Activated CD4-positive, alpha-beta T cell treated with anti-CD3 and anti-CD28 coated beads, Interleukin-10, Interleukin-2, amounts not matched to agents 100 ng/mL and 50 ng/mL, durations not matched to agents 16 hours and 8 hours (primary cell): Measurements from ENCODE around the gene AAR2.

Experiments
- DNase-seq: peaks from one replicate; pipeline ENCODE4 v3.0.0-alpha.2; 2020

The AAR2 gene

GRCh38 chr20:36218380-36219064 lies 17.8 kb upstream of the AAR2 start:
- no peak for DNase-seq

- no peak for DNase-seq
Observed at GRCh38 chr20:36219671-36220220, 16.5 kb upstream of the AAR2 start.

- DNase-seq = no peak
Observed at GRCh38 chr20:36225666-36226065, 10.6 kb upstream of the AAR2 start.

- no peak for DNase-seq
Observed at GRCh38 chr20:36228770-36229169, 7.5 kb upstream of the AAR2 start.

GRCh38 chr20:36230019-36230418 lies 6.3 kb upstream of the AAR2 start:
- DNase-seq = peak; percentile 13

- no peak for DNase-seq
Observed at GRCh38 chr20:36231331-36231730, 4.9 kb upstream of the AAR2 start.

- DNase-seq = no peak
Observed at GRCh38 chr20:36234771-36235320, 1.4 kb upstream of the AAR2 start.

- DNase-seq = no peak
Observed at GRCh38 chr20:36236786-36237121, 476 bp downstream of the AAR2 start.

GRCh38 chr20:36237477-36237876 lies 1.2 kb downstream of the AAR2 start:
- no peak for DNase-seq

- no peak for DNase-seq
Observed at GRCh38 chr20:36238153-36238552, 1.9 kb downstream of the AAR2 start.

- no peak for DNase-seq
Observed at GRCh38 chr20:36238760-36239159, 2.5 kb downstream of the AAR2 start.

GRCh38 chr20:36240076-36240475 lies 3.8 kb downstream of the AAR2 start:
- no peak for DNase-seq

- DNase-seq = no peak
Observed at GRCh38 chr20:36241678-36242077, 5.4 kb downstream of the AAR2 start.

- DNase-seq = no peak
Observed at GRCh38 chr20:36243726-36244125, 7.4 kb downstream of the AAR2 start.

GRCh38 chr20:36246401-36246800 lies 10.1 kb downstream of the AAR2 start:
- DNase-seq = no peak

GRCh38 chr20:36248836-36249235 lies 12.6 kb downstream of the AAR2 start:
- no peak for DNase-seq

- DNase-seq = no peak
Observed at GRCh38 chr20:36249450-36249849, 13.2 kb downstream of the AAR2 start.

GRCh38 chr20:36251426-36251825 lies 15.1 kb downstream of the AAR2 start:
- DNase-seq = no peak

- no peak for DNase-seq
Observed at GRCh38 chr20:36252511-36252910, 16.2 kb downstream of the AAR2 start.

- DNase-seq = no peak
Observed at GRCh38 chr20:36253036-36253435, 16.8 kb downstream of the AAR2 start.

- DNase-seq = no peak
Observed at GRCh38 chr20:36254076-36254475, 17.8 kb downstream of the AAR2 start.

- no peak for DNase-seq
Observed at GRCh38 chr20:36255445-36255844, 19.2 kb downstream of the AAR2 start.

- no peak for DNase-seq
Observed at GRCh38 chr20:36259177-36260061, 23.1 kb downstream of the AAR2 start.

GRCh38 chr20:36260316-36260715 lies 24.0 kb downstream of the AAR2 start:
- no peak for DNase-seq
